Esophagus squamous epithelium (tissue), 5 donors: ENCODE data around the gene ANKS1A. TPM values are rescaled to one million over a fixed set of nuclear protein-coding genes. Genes with fewer than 3 reads are reported as not detected.
A peak's percentile ranks its signal among the peaks of the same experiment; 100 is the strongest.

ENCODE experiments used
- DNase-seq: peaks from one replicate; lab custom pipeline; 2025; lab: John Stamatoyannopoulos, UW
- H3K27ac ChIP-seq, 4 donors: fragments of 200-600 bp; sonication (generic); one replicate each; pipeline ENCODE4 v1.5.1; 2016 to 2019; ENCODE audit warnings: mild to moderate bottlenecking in 1 of 4
- H3K27me3 ChIP-seq, 4 donors: fragments of 200-600 bp; sonication (generic); 1 replicate in 3 of 4; 2 replicates in 1 of 4; pipeline versions ENCODE4 v1.5.1 to v1.6.0; 2017 to 2021; ENCODE audit warnings: antibody characterized with exemption in 1 of 4
- H3K36me3 ChIP-seq, 3 donors: fragments of 200-600 bp; sonication (generic); one replicate each; pipeline ENCODE4 v1.5.1; 2016 to 2019
- H3K4me1 ChIP-seq, 3 donors: fragments of 200-600 bp; sonication (generic); one replicate each; pipeline ENCODE4 v1.5.1; 2017 to 2019
- H3K4me3 ChIP-seq, 4 donors: fragments of 200-600 bp; sonication (generic); 1 replicate in 3 of 4; 2 replicates in 1 of 4; pipeline ENCODE4 v1.5.1; 2016 to 2019; ENCODE audit warnings: mild to moderate bottlenecking in 2 of 4, moderate library complexity in 1 of 4
- H3K9me3 ChIP-seq, 3 donors: fragments of 200-600 bp; sonication (generic); one replicate each; pipeline ENCODE4 v1.5.1; 2016 to 2019
- POLR2A ChIP-seq, 4 donors: fragments of 450-650 bp; IDR thresholded peaks; one replicate each; pipeline ENCODE4 v1.6.1; 2017; ENCODE audit warnings: antibody characterized with exemption in 4 of 4, mild to moderate bottlenecking in 4 of 4, moderate library complexity in 3 of 4
- WGBS, 2 donors: methylation state at CpG; one replicate each; pipeline ENCODE4 v1.1.5; 2018; 5-methylcytosine and 5-hydroxymethylcytosine counted together
- intact Hi-C: fragments of 100-400 bp; cut with DNase I; formaldehyde crosslinking; loops from one replicate; pipeline ENCODE4 v1.15.0; 2022
- total RNA-seq, 4 donors: library from RNA; depleted of rRNA; stranded (reverse); fragments of >200 nt; gene quantifications; one replicate each; pipeline ENCODE4 v1.1.0, GENCODE V29; 2016
- TF ChIP-seq, protein P1 (sequence below), 6 experiments: fragments of 450-650 bp in 4 of 6; fragments of 200-600 bp in 2 of 6; sonication (generic) in 2 of 6; IDR thresholded peaks; one replicate each; pipeline ENCODE4 v1.5.1; 2016 to 2019; ENCODE audit warnings: antibody characterized with exemption in 6 of 6, mild to moderate bottlenecking in 4 of 6, moderate library complexity in 4 of 6
- donor health status: DM: yes; HTN: yes; CAD: no.

The ANKS1A gene
- total RNA-seq, 4 donors from 2014 or later: 12.6 to 27.1 (median 17.5) TPM

DNA sequence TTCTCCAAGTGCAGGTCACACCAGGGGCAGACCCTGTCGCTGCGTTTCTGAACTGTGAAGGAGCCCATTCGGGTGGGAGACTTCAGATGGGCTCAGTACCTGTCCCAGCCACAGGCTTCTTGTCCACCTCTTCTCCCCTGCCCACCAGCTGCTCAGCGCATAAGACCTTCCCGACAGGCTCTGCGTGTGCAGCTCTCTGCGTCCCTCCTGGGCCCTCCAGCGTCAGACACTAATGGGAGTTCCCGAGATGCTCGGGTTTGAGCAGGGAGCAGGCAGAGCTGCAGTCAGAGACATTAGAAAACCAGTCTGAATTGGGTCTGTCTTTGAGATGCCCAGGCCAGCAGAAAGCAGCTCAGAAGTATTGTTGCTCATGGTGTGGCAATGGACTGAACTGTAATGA is 201.7 kb downstream of the ANKS1A start:
- no peak for DNase-seq
- peaks cover 0 to 69% (median 23%) of the 10 kb centered on the region in 3 donors for H3K4me1 ChIP-seq
- peaks cover 0 to 5% (median 0%) of the 10 kb centered on the region in 4 donors for H3K27me3 ChIP-seq
- TF ChIP-seq, protein P1, sequence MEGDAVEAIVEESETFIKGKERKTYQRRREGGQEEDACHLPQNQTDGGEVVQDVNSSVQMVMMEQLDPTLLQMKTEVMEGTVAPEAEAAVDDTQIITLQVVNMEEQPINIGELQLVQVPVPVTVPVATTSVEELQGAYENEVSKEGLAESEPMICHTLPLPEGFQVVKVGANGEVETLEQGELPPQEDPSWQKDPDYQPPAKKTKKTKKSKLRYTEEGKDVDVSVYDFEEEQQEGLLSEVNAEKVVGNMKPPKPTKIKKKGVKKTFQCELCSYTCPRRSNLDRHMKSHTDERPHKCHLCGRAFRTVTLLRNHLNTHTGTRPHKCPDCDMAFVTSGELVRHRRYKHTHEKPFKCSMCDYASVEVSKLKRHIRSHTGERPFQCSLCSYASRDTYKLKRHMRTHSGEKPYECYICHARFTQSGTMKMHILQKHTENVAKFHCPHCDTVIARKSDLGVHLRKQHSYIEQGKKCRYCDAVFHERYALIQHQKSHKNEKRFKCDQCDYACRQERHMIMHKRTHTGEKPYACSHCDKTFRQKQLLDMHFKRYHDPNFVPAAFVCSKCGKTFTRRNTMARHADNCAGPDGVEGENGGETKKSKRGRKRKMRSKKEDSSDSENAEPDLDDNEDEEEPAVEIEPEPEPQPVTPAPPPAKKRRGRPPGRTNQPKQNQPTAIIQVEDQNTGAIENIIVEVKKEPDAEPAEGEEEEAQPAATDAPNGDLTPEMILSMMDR (IDR thresholded peaks at IDR 0.05): no peak
- TF ChIP-seq POLR2A (IDR thresholded peaks at IDR 0.05): no peak
- H3K9me3 ChIP-seq: no peaks in the 10 kb centered on the region
- no peak overlapping the region for H3K4me3 ChIP-seq
- intact Hi-C loops: no loop called here
- peak overlapping the region in 3 of 4 donors; percentile 16 to 62 (median 57) for H3K27ac ChIP-seq
- WGBS, 2 donors: 67 to 76% methylated on average over 6 to 7 of the region's 10 CpGs
- peaks cover 11 to 59% (median 28%) of the 10 kb centered on the region in 3 donors for H3K36me3 ChIP-seq

DNA sequence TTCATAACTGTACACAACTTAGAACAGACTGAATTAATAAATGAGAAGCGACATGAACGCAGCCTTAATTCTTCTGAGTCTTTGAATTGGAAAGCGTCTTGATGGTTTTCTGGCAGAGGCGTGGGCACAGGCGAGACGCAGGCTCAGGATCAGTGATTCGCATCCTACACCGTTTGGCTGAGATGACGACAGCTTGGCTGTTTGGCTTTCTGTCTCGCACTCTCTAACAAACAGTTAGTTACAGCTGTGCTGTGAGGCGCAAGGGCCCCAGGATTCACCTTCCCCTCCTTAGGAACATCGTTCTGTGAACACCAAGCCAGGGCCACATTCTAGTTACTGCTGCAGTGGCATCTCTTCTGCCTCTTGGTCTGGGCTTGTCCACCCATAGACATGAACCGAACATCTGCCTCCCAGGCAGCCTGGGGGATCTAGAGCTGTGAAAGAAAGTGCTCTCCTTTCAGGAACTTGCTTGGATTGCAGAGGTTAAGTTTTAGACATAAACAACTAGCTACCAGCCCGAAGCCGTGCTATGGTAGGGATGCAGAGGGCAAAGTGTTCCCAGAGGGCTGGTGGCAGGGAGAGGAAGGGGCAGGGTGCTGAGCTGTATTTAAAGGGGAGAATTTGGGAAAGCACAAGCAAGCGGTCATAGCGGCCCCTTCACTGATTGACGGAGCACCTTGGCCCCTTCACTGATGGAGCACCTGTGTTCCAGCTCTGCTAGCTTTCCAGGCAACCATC is 202.5 kb downstream of the ANKS1A start:
- WGBS, 2 donors: 75 to 93% methylated on average over 15 to 18 of the region's 18 CpGs
- TF ChIP-seq, protein P1 (IDR thresholded peaks at IDR 0.05): no peak
- TF ChIP-seq POLR2A (IDR thresholded peaks at IDR 0.05): no peak
- intact Hi-C loops: no loop called here
- Histone ChIP-seq H3K9me3 (no peaks in the 10 kb centered on the region), H3K27ac (peak overlapping the region; percentile 16 to 69 (median 60)), H3K4me3 (no peak overlapping the region), H3K4me1 (peaks cover 0 to 77% (median 30%) of the 10 kb centered on the region in 3 donors), H3K27me3 (peaks cover 0 to 5% (median 0%) of the 10 kb centered on the region in 4 donors), H3K36me3 (peaks cover 7 to 51% (median 25%) of the 10 kb centered on the region in 3 donors)
- no peak for DNase-seq

DNA sequence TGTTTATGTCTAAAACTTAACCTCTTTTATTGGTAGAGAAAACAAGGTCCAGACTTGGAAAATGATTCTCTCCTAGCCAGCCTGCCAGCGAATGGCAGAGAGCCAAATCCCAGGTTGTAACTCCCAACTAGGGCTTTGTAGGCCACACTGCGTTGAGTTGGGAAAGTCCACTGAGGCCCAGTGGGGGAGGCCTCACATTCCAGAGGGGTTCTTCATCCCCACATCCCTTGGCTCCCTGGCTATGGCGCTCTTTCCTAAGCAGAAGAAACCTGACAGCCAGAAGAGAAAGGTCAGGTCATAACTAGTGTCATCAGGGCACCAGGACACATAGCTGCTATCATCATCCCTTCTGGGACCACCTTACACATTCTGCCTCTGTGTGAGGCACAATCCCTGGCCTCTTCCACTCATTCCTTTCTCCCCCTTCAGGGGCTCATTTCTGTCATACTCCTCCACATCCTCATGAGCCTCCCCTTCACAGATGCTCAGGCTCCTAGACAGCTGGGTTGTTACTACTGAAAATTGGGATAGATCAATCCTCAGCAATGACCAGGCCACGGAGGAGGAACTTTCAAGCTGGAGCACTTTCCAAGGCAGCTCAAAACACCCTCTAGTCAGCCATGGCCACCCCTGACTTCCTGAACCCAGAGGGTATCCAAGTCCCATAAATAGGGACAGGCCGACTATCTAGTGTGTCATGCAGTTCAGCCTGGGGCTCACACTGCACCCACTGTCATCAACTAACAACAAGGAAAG is 203.5 kb downstream of the ANKS1A start:
- H3K4me1 ChIP-seq: peaks cover 0 to 86% (median 34%) of the 10 kb centered on the region in 3 donors
- no peak for DNase-seq
- no peaks in the 10 kb centered on the region for H3K9me3 ChIP-seq
- TF ChIP-seq POLR2A (IDR thresholded peaks at IDR 0.05): no peak
- TF ChIP-seq, protein P1 (IDR thresholded peaks at IDR 0.05): no peak
- 76 to 80% methylated on average over 3 to 4 of the region's 5 CpGs for WGBS, 2 donors
- H3K27ac ChIP-seq: peak overlapping the region in 3 of 4 donors; percentile 57 to 73 (median 62)
- intact Hi-C loops: no loop called here
- H3K27me3 ChIP-seq: peaks cover 0 to 5% (median 0%) of the 10 kb centered on the region in 4 donors
- H3K36me3 ChIP-seq: peaks cover 7 to 40% (median 17%) of the 10 kb centered on the region in 3 donors
- no peak overlapping the region for H3K4me3 ChIP-seq

DNA sequence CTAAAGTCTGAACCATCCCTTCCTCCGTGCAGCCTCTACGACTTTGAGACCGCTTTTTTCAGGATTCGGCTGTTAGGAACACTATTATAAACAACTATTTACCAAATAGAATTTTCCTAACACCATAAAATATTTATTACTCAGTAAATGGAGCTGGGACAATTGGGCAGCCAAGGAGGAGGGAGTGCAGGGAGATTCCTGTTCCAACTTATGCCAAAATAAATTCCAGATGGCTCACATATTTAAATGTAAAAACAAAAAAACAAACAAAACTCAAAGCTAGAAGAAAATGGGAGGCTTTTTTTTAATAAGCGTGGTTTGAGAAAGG is 204.0 kb downstream of the ANKS1A start:
- H3K4me1 ChIP-seq: peaks cover 0 to 81% (median 34%) of the 10 kb centered on the region in 3 donors
- H3K27me3 ChIP-seq: peaks cover 0 to 9% (median 0%) of the 10 kb centered on the region in 4 donors
- no peak for TF ChIP-seq POLR2A (IDR thresholded peaks at IDR 0.05)
- TF ChIP-seq, protein P1 (IDR thresholded peaks at IDR 0.05): no peak
- H3K9me3 ChIP-seq: no peaks in the 10 kb centered on the region
- no peak overlapping the region for H3K4me3 ChIP-seq
- H3K36me3 ChIP-seq: peaks cover 7 to 35% (median 12%) of the 10 kb centered on the region in 3 donors
- H3K27ac ChIP-seq: peak overlapping the region in 3 of 4 donors; percentile 57 to 73 (median 62)
- intact Hi-C loops: no loop called here
- DNase-seq: no peak
- WGBS, 2 donors: 88 to 92% methylated on average over 5 of the region's 5 CpGs
